ENCODE results near the gene PMPCA.

GRCh38 chr9:136438548-136439480, 28.4 kb downstream of the PMPCA start:
- no peak for TF ChIP-seq CTCF (tag by site-specific recombination; IDR thresholded peaks at IDR 0.05)
- TF ChIP-seq HOXA7 (CRISPR knock-in tag; IDR thresholded peaks at IDR 0.05; ENCODE audit: borderline replicate concordance), result no peak
- TF ChIP-seq ZNF184 (tag by site-specific recombination; IDR thresholded peaks at IDR 0.05), result no peak
- peak; percentile 95 for TF ChIP-seq ZNF335 (tag by site-specific recombination; conservative IDR thresholded peaks at IDR 0.05)
- no peak for TF ChIP-seq ZNF701 (tag by site-specific recombination; IDR thresholded peaks at IDR 0.05)
- TF ChIP-seq WT1 (tag by site-specific recombination; IDR thresholded peaks at IDR 0.05), result no peak
- TF ChIP-seq ZNF10 (tag by site-specific recombination; IDR thresholded peaks at IDR 0.05), result no peak
- TF ChIP-seq ZNF629 (tag by site-specific recombination; IDR thresholded peaks at IDR 0.05), result no peak; the same call in 1 of the 2 replicates
- no peak for TF ChIP-seq OSR2 (tag by site-specific recombination; IDR thresholded peaks at IDR 0.05)
- no peak for TF ChIP-seq ZNF266 (tag by site-specific recombination; IDR thresholded peaks at IDR 0.05; ENCODE audit: low read depth)
- TF ChIP-seq ZNF660 (tag by site-specific recombination; IDR thresholded peaks at IDR 0.05), result no peak
- no peak for TF ChIP-seq ZNF626 (tag by site-specific recombination; IDR thresholded peaks at IDR 0.05)
